ENCODE data around the gene SERPIND1. TPM values are rescaled to one million over a fixed set of nuclear protein-coding genes. Genes with fewer than 3 reads are reported as not detected.

The SERPIND1 gene
- polyA plus RNA-seq, 1 donor from 2014 or later = not detected

DNA sequence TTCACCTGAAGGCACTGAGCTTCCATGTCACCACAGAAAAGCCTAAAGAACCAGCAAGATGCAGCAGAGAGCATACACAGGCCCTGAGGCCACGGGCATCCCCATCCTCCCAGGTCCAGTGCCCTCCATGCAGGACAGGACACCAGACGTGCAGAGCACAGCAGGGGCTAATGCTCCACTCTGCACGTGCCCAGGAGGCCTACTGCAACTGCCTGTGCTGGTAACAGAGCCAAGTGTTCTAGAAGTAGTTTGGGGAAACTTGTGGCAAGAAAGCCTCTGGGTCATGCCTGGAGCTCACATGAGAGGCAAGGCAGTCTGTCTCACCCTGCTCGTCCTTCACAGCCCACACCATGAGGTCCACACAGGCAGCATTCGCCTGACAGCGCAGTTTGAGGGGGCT lies 30.7 kb downstream of the SERPIND1 start:
- H4K20me1 ChIP-seq (ENCODE audit: insufficient read depth) = no peaks in the 10 kb centered on the region
- no peak overlapping the region for H3K4me3 ChIP-seq (ENCODE audit: low read length)
- H3K9ac ChIP-seq (ENCODE audit: low read length) = no peak overlapping the region
- no peaks in the 10 kb centered on the region for H3K27me3 ChIP-seq (ENCODE audit: insufficient read depth, low read depth, low read length)
- H3K27ac ChIP-seq (ENCODE audit: low read length) = no peak overlapping the region
- H3K79me2 ChIP-seq (replicated peaks; ENCODE audit: insufficient read depth, low read length) = no peaks in the 10 kb centered on the region
- TF ChIP-seq POLR2AphosphoS5 (IDR thresholded peaks at IDR 0.05) = no peak
- H3K9me2 ChIP-seq (ENCODE audit: insufficient read depth, low read length) = no peaks in the 10 kb centered on the region
- no peaks in the 10 kb centered on the region for H3K9me3 ChIP-seq (ENCODE audit: low read length)
- no peak overlapping the region for H3K4me2 ChIP-seq (ENCODE audit: low read length)
- no peaks in the 10 kb centered on the region for H3F3A ChIP-seq (ENCODE audit: insufficient read depth, low read length, poor library complexity, severe bottlenecking)
- peaks cover 8% of the 10 kb centered on the region for H3K36me3 ChIP-seq (ENCODE audit: insufficient read depth, low read length)
- no peak overlapping the region for H2AFZ ChIP-seq (ENCODE audit: low read depth, low read length)

DNA sequence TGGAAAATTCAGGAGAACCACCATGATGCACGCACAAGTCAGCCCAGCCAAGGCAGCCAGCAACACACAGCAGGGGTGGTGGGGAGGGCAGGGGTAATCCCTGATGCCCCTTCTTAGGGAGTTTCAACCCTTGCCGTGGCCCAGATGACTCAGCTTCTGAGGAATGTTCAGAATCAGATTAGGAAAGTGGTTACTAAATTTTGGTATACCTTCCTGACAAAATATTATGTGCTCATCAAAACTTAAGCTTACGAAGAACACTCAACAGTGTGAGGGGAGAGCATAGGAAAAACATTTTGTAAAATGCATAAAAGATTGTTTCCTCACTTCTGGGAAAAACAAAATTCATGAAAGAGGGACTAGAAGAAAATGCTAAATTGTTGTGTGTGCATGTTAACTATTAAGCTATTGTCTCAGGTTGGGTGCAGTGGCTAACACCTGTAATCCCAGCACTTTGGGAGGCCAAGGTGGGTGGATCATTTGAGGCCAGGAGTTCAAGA lies 32.1 kb downstream of the SERPIND1 start:
- Histone ChIP-seq H3K4me2 (ENCODE audit: low read length) (no peak overlapping the region), H3K79me2 (replicated peaks; ENCODE audit: insufficient read depth, low read length) (no peaks in the 10 kb centered on the region), H3K4me3 (ENCODE audit: low read length) (no peak overlapping the region), H3F3A (ENCODE audit: insufficient read depth, low read length, poor library complexity, severe bottlenecking) (no peaks in the 10 kb centered on the region), H3K27ac (ENCODE audit: low read length) (no peak overlapping the region), H3K27me3 (ENCODE audit: insufficient read depth, low read depth, low read length) (no peaks in the 10 kb centered on the region), H3K36me3 (ENCODE audit: insufficient read depth, low read length) (peaks cover 12% of the 10 kb centered on the region), H2AFZ (ENCODE audit: low read depth, low read length) (no peak overlapping the region), H3K9ac (ENCODE audit: low read length) (no peak overlapping the region), H3K9me3 (ENCODE audit: low read length) (no peaks in the 10 kb centered on the region), H3K9me2 (ENCODE audit: insufficient read depth, low read length) (no peaks in the 10 kb centered on the region), H4K20me1 (ENCODE audit: insufficient read depth) (no peaks in the 10 kb centered on the region)
- TF ChIP-seq, protein P1, sequence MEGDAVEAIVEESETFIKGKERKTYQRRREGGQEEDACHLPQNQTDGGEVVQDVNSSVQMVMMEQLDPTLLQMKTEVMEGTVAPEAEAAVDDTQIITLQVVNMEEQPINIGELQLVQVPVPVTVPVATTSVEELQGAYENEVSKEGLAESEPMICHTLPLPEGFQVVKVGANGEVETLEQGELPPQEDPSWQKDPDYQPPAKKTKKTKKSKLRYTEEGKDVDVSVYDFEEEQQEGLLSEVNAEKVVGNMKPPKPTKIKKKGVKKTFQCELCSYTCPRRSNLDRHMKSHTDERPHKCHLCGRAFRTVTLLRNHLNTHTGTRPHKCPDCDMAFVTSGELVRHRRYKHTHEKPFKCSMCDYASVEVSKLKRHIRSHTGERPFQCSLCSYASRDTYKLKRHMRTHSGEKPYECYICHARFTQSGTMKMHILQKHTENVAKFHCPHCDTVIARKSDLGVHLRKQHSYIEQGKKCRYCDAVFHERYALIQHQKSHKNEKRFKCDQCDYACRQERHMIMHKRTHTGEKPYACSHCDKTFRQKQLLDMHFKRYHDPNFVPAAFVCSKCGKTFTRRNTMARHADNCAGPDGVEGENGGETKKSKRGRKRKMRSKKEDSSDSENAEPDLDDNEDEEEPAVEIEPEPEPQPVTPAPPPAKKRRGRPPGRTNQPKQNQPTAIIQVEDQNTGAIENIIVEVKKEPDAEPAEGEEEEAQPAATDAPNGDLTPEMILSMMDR (IDR thresholded peaks at IDR 0.05; ENCODE audit: poor library complexity, severe bottlenecking) = no peak
- TF ChIP-seq POLR2AphosphoS5 (IDR thresholded peaks at IDR 0.05) (no peak), SMC3 (conservative IDR thresholded peaks at IDR 0.05; ENCODE audit: poor library complexity) (no peak), EP300 (conservative IDR thresholded peaks at IDR 0.05; ENCODE audit: poor library complexity, severe bottlenecking) (no peak), RAD21 (conservative IDR thresholded peaks at IDR 0.05) (no peak), TAF1 (IDR thresholded peaks at IDR 0.05; ENCODE audit: low read depth) (no peak), MXI1 (conservative IDR thresholded peaks at IDR 0.05; ENCODE audit: poor library complexity, severe bottlenecking) (no peak), EZH2 (IDR thresholded peaks at IDR 0.05; ENCODE audit: borderline replicate concordance, insufficient read depth, low read length, poor library complexity, severe bottlenecking) (no peak)
- TF ChIP-seq, protein P2, sequence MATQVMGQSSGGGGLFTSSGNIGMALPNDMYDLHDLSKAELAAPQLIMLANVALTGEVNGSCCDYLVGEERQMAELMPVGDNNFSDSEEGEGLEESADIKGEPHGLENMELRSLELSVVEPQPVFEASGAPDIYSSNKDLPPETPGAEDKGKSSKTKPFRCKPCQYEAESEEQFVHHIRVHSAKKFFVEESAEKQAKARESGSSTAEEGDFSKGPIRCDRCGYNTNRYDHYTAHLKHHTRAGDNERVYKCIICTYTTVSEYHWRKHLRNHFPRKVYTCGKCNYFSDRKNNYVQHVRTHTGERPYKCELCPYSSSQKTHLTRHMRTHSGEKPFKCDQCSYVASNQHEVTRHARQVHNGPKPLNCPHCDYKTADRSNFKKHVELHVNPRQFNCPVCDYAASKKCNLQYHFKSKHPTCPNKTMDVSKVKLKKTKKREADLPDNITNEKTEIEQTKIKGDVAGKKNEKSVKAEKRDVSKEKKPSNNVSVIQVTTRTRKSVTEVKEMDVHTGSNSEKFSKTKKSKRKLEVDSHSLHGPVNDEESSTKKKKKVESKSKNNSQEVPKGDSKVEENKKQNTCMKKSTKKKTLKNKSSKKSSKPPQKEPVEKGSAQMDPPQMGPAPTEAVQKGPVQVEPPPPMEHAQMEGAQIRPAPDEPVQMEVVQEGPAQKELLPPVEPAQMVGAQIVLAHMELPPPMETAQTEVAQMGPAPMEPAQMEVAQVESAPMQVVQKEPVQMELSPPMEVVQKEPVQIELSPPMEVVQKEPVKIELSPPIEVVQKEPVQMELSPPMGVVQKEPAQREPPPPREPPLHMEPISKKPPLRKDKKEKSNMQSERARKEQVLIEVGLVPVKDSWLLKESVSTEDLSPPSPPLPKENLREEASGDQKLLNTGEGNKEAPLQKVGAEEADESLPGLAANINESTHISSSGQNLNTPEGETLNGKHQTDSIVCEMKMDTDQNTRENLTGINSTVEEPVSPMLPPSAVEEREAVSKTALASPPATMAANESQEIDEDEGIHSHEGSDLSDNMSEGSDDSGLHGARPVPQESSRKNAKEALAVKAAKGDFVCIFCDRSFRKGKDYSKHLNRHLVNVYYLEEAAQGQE (IDR thresholded peaks at IDR 0.05; ENCODE audit: borderline replicate concordance) = no peak

DNA sequence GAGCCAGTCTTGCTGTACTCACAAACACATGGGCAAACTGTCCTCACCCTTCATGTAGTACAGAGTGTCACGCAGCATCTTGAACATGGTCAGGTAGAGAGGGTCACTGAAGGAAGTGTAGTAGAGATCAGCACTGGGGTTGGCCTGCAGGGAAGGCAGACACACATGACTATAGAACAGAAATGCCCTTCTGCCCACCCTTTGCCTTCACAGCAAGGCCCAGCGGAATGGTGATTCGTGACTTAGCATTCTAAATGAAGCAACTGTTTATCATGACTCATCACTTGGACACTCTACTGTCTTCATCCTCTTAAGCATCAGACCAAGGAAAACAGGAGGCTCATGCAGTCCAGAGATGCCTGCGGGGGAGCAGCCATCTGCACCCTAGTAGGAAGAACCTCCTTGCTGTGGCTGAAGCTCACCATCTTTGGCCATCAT lies 33.4 kb downstream of the SERPIND1 start:
- H3F3A ChIP-seq (ENCODE audit: insufficient read depth, low read length, poor library complexity, severe bottlenecking) = no peaks in the 10 kb centered on the region
- no peak overlapping the region for H2AFZ ChIP-seq (ENCODE audit: low read depth, low read length)
- no peaks in the 10 kb centered on the region for H3K9me2 ChIP-seq (ENCODE audit: insufficient read depth, low read length)
- H3K9ac ChIP-seq (ENCODE audit: low read length) = no peak overlapping the region
- TF ChIP-seq RAD21 (conservative IDR thresholded peaks at IDR 0.05) (no peak), TAF1 (IDR thresholded peaks at IDR 0.05; ENCODE audit: low read depth) (no peak), EZH2 (IDR thresholded peaks at IDR 0.05; ENCODE audit: borderline replicate concordance, insufficient read depth, low read length, poor library complexity, severe bottlenecking) (no peak), SMC3 (conservative IDR thresholded peaks at IDR 0.05; ENCODE audit: poor library complexity) (no peak), EP300 (conservative IDR thresholded peaks at IDR 0.05; ENCODE audit: poor library complexity, severe bottlenecking) (no peak), MXI1 (conservative IDR thresholded peaks at IDR 0.05; ENCODE audit: poor library complexity, severe bottlenecking) (no peak)
- TF ChIP-seq, protein P1 (IDR thresholded peaks at IDR 0.05; ENCODE audit: poor library complexity, severe bottlenecking) = no peak
- no peak overlapping the region for H3K4me3 ChIP-seq (ENCODE audit: low read length)
- H3K4me2 ChIP-seq (ENCODE audit: low read length) = no peak overlapping the region
- H4K20me1 ChIP-seq (ENCODE audit: insufficient read depth) = no peaks in the 10 kb centered on the region
- H3K27me3 ChIP-seq (ENCODE audit: insufficient read depth, low read depth, low read length) = no peaks in the 10 kb centered on the region
- no peaks in the 10 kb centered on the region for H3K9me3 ChIP-seq (ENCODE audit: low read length)
- H3K27ac ChIP-seq (ENCODE audit: low read length) = no peak overlapping the region
- H3K36me3 ChIP-seq (ENCODE audit: insufficient read depth, low read length) = peaks cover 14% of the 10 kb centered on the region
- no peaks in the 10 kb centered on the region for H3K79me2 ChIP-seq (replicated peaks; ENCODE audit: insufficient read depth, low read length)
